IPS DF 6.9 (cell line): Measurements from ENCODE around the gene TFF2.

Source experiments
- DNase-seq: peaks from one replicate; pipeline ENCODE4 v3.0.0-alpha.2; 2013; ENCODE audit warnings: low read depth, low spot score
- H3K27ac ChIP-seq: one replicate; pipeline ENCODE4 v1.5.1; 2013; ENCODE audit warnings: low read length, control low read depth
- H3K27me3 ChIP-seq: 2 replicates; pipeline ENCODE4 v1.6.1; 2013; ENCODE audit warnings: mild to moderate bottlenecking, low read length; ENCODE audit not compliant: control insufficient read depth, insufficient read depth
- H3K36me3 ChIP-seq: 2 replicates; pipeline ENCODE4 v1.6.1; 2013; ENCODE audit warnings: low read length; ENCODE audit not compliant: control insufficient read depth, insufficient read depth
- H3K4me1 ChIP-seq: 2 replicates; pipeline ENCODE4 v1.6.1; 2013; ENCODE audit warnings: low read length; ENCODE audit not compliant: control insufficient read depth, insufficient read depth
- H3K4me3 ChIP-seq: 2 replicates; pipeline ENCODE4 v1.5.1; 2013; ENCODE audit warnings: mild to moderate bottlenecking, low read length
- H3K9me3 ChIP-seq: 2 replicates; pipeline ENCODE4 v1.6.1; 2013; ENCODE audit warnings: low read length, inconsistent platforms; ENCODE audit not compliant: control insufficient read depth, insufficient read depth
- WGBS: extraction: QIAGEN DNeasy Blood & Tissue Kit; methylation state at CpG from one replicate; pipeline ENCODE4 v1.1.7; 2013; ENCODE audit warnings: mixed read lengths, missing lambda C conversion rate; ENCODE audit not compliant: insufficient read length, insufficient coverage; 5-methylcytosine and 5-hydroxymethylcytosine counted together

TFF2 gene

GRCh38 chr21:42304556-42305454 lies 46.0 kb downstream of the TFF2 start:
- H3K27me3 ChIP-seq, result no peaks in the 10 kb centered on the region
- no peak for DNase-seq
- H3K27ac ChIP-seq, result no peak overlapping the region
- no peaks in the 10 kb centered on the region for H3K4me1 ChIP-seq
- no peak overlapping the region for H3K4me3 ChIP-seq
- WGBS, result no CpG with 5 or more reads among the region's 22 CpGs
- no peaks in the 10 kb centered on the region for H3K9me3 ChIP-seq
- no peaks in the 10 kb centered on the region for H3K36me3 ChIP-seq

DNA sequence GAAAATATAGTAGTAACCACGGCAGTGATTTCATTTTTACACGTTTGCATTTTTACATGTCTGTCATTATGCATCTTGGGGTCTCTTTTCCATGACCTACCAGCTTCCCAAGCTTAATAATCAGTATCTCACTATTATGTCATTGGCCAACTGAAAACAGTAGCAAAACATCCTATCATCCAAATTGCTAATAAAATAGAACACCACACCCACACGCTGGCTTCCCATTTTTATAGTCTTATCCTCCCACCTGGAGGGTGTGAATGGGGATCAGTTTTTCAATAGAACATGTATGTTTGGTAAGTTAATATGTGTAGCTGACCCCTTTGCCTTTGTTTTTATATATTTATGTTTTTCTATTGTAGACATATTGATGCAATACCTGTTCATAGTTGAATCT lies 47.4 kb downstream of the TFF2 start:
- no peak for DNase-seq
- H3K9me3 ChIP-seq, result no peaks in the 10 kb centered on the region
- no peak overlapping the region for H3K4me3 ChIP-seq
- H3K27ac ChIP-seq, result no peak overlapping the region
- no CpG with 5 or more reads among the region's 3 CpGs for WGBS
- no peaks in the 10 kb centered on the region for H3K27me3 ChIP-seq
- no peaks in the 10 kb centered on the region for H3K36me3 ChIP-seq
- H3K4me1 ChIP-seq, result peaks cover 2% of the 10 kb centered on the region; the same call in 1 of the 2 replicates

DNA sequence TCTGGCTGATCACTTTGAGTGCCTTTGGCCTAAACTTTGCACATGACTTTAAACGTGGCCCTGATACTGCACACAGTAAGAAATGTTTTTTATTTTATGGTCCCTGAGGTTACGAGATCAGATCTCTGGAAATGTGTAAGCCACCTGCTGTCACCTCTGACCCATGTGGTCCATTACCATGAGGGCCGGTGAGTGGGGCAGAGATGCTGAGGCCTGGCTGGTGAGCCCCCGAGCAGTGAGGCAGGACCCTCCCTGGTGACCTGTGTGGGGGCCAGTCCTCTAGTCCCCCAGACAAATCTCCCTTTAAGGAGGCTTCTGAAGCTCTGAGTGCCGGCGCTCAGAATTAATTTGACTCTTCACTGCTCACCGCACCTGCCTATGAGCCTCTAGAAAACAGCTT lies 48.0 kb downstream of the TFF2 start:
- DNase-seq, result no peak
- no peak overlapping the region for H3K27ac ChIP-seq
- H3K9me3 ChIP-seq, result no peaks in the 10 kb centered on the region
- H3K27me3 ChIP-seq, result no peaks in the 10 kb centered on the region
- peaks cover 2% of the 10 kb centered on the region; the same call in 1 of the 2 replicates for H3K4me1 ChIP-seq
- H3K36me3 ChIP-seq, result no peaks in the 10 kb centered on the region
- no peak overlapping the region for H3K4me3 ChIP-seq
- no CpG with 5 or more reads among the region's 7 CpGs for WGBS

- no peak for DNase-seq
- no peaks in the 10 kb centered on the region for H3K9me3 ChIP-seq
- no peak overlapping the region for H3K4me3 ChIP-seq
- H3K27ac ChIP-seq, result no peak overlapping the region
- WGBS, result no CpG with 5 or more reads among the region's 12 CpGs
- H3K36me3 ChIP-seq, result no peaks in the 10 kb centered on the region
- no peaks in the 10 kb centered on the region for H3K27me3 ChIP-seq
- peaks cover 2% of the 10 kb centered on the region; the same call in 1 of the 2 replicates for H3K4me1 ChIP-seq
Observed at GRCh38 chr21:42302076-42302650, 48.6 kb downstream of the TFF2 start.

DNA sequence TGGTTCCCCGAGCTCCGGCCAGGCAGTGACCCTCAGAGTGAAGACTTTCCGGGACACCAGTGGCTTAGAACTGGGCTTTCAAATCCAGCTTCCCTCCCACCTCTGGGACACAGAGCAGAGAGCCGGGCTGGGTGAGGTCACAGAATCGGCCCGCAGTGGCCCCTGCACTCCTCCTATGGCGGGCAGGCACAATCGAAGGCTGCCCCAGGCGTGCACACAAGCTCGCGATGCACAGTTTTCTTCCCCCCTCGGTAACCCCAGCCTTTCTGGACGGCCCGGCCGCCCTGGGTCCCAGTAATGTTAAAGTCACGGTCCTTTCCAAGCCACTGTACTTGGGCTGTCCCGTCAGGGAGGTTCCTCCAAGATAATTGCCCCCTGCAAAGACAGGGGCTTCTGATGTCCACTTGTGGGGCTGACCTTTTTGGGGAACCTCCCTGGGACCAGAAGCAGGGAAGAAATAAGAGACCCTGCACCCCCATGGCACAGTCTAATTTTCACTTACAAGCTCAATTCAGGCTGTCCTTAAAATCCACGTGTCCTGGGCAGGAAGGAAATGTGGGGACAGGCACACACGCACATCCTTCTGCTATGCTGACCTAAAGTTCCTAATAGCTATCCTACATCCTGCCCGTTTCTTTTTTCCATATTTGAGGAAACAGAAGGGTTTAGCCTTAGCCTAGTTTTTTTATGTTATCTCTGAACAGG lies 49.3 kb downstream of the TFF2 start:
- peaks cover 2% of the 10 kb centered on the region; the same call in 1 of the 2 replicates for H3K4me1 ChIP-seq
- no peak for DNase-seq
- H3K27ac ChIP-seq, result no peak overlapping the region
- H3K4me3 ChIP-seq, result no peak overlapping the region
- WGBS, result no CpG with 5 or more reads among the region's 20 CpGs
- H3K36me3 ChIP-seq, result no peaks in the 10 kb centered on the region
- H3K27me3 ChIP-seq, result no peaks in the 10 kb centered on the region
- H3K9me3 ChIP-seq, result no peaks in the 10 kb centered on the region

- Histone ChIP-seq H3K9me3 (no peaks in the 10 kb centered on the region), H3K27me3 (no peaks in the 10 kb centered on the region), H3K36me3 (no peaks in the 10 kb centered on the region), H3K4me3 (no peak overlapping the region), H3K4me1 (peaks cover 2% of the 10 kb centered on the region; the same call in 1 of the 2 replicates), H3K27ac (no peak overlapping the region)
- no CpG with 5 or more reads among the region's 9 CpGs for WGBS
- DNase-seq, result no peak
Observed at GRCh38 chr21:42300956-42301355, 49.8 kb downstream of the TFF2 start.

DNA sequence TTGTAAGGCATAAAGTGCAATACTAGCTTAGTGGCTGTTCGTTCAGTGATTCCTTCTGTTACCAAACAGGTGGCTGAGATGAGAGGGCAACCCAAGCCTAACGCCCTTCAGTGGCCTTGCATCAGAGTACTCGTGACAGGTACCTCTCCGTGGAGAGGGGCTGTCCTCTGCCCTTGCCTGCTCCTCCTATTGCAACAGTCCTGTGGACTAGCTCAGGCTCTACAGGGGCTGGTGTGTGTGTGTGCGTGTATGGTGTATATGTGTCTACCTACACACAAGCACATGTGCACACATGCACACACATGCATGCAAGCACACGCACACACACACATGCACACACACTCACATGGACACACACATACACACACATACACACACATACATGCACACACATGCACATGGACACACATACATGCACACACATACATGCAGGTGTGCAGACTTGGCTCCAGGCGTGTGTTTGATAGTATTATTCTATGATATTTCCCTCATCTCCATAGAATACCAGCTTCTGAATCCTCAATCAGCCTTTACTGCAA lies 50.7 kb downstream of the TFF2 start:
- WGBS, result no CpG with 5 or more reads among the region's 7 CpGs

GRCh38 chr21:42299324-42300044 lies 51.3 kb downstream of the TFF2 start:
- H3K36me3 ChIP-seq, result no peaks in the 10 kb centered on the region
- WGBS, result no CpG with 5 or more reads among the region's 20 CpGs
- no peak for DNase-seq
- H3K27ac ChIP-seq, result no peak overlapping the region
- no peak overlapping the region for H3K4me3 ChIP-seq
- peaks cover 2% of the 10 kb centered on the region; the same call in 1 of the 2 replicates for H3K4me1 ChIP-seq
- H3K9me3 ChIP-seq, result no peaks in the 10 kb centered on the region
- no peaks in the 10 kb centered on the region for H3K27me3 ChIP-seq

More for the DNA sequence above, 50.7 kb downstream of the TFF2 start:
- no peaks in the 10 kb centered on the region for H3K9me3 ChIP-seq
- peaks cover 2% of the 10 kb centered on the region; the same call in 1 of the 2 replicates for H3K4me1 ChIP-seq
- H3K27ac ChIP-seq, result no peak overlapping the region
- no peaks in the 10 kb centered on the region for H3K27me3 ChIP-seq
- DNase-seq, result no peak
- H3K4me3 ChIP-seq, result no peak overlapping the region
- H3K36me3 ChIP-seq, result no peaks in the 10 kb centered on the region

DNA sequence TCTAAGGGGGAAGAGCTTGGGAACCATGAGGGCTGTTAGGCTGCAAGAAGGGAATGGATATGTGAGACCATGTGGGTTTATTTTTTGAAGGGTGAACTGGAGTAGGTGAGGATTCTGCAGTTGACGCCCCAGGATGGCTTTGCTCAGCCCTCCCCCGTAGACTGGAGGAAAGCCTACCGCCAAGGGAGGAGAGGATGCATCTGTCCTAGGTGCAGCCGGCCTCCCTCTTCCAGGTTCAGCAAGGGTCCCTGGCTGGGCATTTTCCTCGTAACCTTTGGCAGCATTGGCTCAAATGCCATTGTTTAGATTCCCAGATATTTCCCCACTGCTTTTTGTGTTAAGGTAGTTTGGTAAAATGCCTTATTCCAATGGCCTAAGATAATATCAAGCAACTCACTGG lies 52.1 kb downstream of the TFF2 start:
- Histone ChIP-seq H3K9me3 (no peaks in the 10 kb centered on the region), H3K27me3 (no peaks in the 10 kb centered on the region), H3K4me1 (peaks cover 2% of the 10 kb centered on the region; the same call in 1 of the 2 replicates), H3K4me3 (no peak overlapping the region), H3K27ac (no peak overlapping the region), H3K36me3 (no peaks in the 10 kb centered on the region)
- DNase-seq, result no peak
- no CpG with 5 or more reads among the region's 5 CpGs for WGBS

DNA sequence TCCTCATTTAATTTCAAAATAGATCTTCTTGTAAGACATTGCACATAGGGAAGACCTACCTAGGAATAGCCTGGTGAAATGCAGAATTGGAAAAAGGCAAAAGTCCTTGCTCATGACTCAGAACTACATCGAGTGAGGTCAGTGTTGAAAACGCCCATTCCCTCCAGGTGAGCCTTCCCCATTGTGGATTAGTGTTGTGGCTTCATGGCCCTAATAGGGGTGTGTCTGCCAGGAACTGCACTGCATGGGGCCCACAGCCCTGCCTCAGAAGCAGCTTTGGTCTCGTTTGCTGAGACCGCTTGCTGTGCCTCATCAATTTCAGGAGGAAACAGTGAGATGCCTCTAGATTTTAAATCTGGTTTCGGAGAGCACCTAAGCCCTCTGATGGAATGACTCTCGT lies 52.6 kb downstream of the TFF2 start:
- no peak for DNase-seq
- Histone ChIP-seq H3K27ac (no peak overlapping the region), H3K4me3 (no peak overlapping the region), H3K9me3 (no peaks in the 10 kb centered on the region), H3K36me3 (no peaks in the 10 kb centered on the region), H3K27me3 (no peaks in the 10 kb centered on the region), H3K4me1 (peaks cover 2% of the 10 kb centered on the region; the same call in 1 of the 2 replicates)
- WGBS, result no CpG with 5 or more reads among the region's 6 CpGs
